ENCODE data around the gene DCBLD2.
A peak's percentile ranks its signal among the peaks of the same experiment; 100 is the strongest.

The DCBLD2 gene

GRCh38 chr3:98901392-98902350 lies at the start of gene DCBLD2:
Gene DCBLD2, minus strand, starts transcription at chr3:98901695. Its CDS starts 369 bp downstream, at chr3:98901326.
- DNase-seq (ENCODE audit: low read depth, low spot score), result peak; percentile 97
- no peaks in the 10 kb centered on the region; the same call in 1 of the 2 replicates for H3K4me1 ChIP-seq (ENCODE audit: control insufficient read depth, insufficient read depth, low read length)
- no peaks in the 10 kb centered on the region for H3K36me3 ChIP-seq (ENCODE audit: control insufficient read depth, insufficient read depth, low read length)
- peak within 1 kb of the TSS; percentile 68 for H3K4me3 ChIP-seq (ENCODE audit: low read length)
- H3K27ac ChIP-seq (ENCODE audit: low read length), result no peak within 1 kb of the TSS
- no peaks in the 10 kb centered on the region for H3K27me3 ChIP-seq (ENCODE audit: control insufficient read depth, insufficient read depth, low read length)
- WGBS (ENCODE audit: insufficient coverage, insufficient read length), result no CpG with 5 or more reads among the region's 86 CpGs
- H3K9me3 ChIP-seq (ENCODE audit: control insufficient read depth, insufficient read depth, low read length), result no peaks in the 10 kb centered on the region

- no peak for DNase-seq (ENCODE audit: low read depth, low spot score)
- no peaks in the 10 kb centered on the region for H3K4me1 ChIP-seq (ENCODE audit: control insufficient read depth, insufficient read depth, low read length)
- H3K27me3 ChIP-seq (ENCODE audit: control insufficient read depth, insufficient read depth, low read length), result no peaks in the 10 kb centered on the region
- H3K9me3 ChIP-seq (ENCODE audit: control insufficient read depth, insufficient read depth, low read length), result no peaks in the 10 kb centered on the region
- WGBS (ENCODE audit: insufficient coverage, insufficient read length), result no CpG with 5 or more reads among the region's 1 CpG
- H3K4me3 ChIP-seq (ENCODE audit: low read length), result no peak overlapping the region
- H3K36me3 ChIP-seq (ENCODE audit: control insufficient read depth, insufficient read depth, low read length), result no peaks in the 10 kb centered on the region
- H3K27ac ChIP-seq (ENCODE audit: low read length), result no peak overlapping the region
Measured at GRCh38 chr3:98945666-98946065, 44.2 kb upstream of the DCBLD2 start.

- H3K36me3 ChIP-seq (ENCODE audit: control insufficient read depth, insufficient read depth, low read length), result no peaks in the 10 kb centered on the region
- H3K27ac ChIP-seq (ENCODE audit: low read length), result no peak overlapping the region
- H3K4me3 ChIP-seq (ENCODE audit: low read length), result no peak overlapping the region
- WGBS (ENCODE audit: insufficient coverage, insufficient read length), result no CpG with 5 or more reads among the region's 1 CpG
- H3K27me3 ChIP-seq (ENCODE audit: control insufficient read depth, insufficient read depth, low read length), result no peaks in the 10 kb centered on the region
- H3K4me1 ChIP-seq (ENCODE audit: control insufficient read depth, insufficient read depth, low read length), result no peaks in the 10 kb centered on the region
- no peaks in the 10 kb centered on the region for H3K9me3 ChIP-seq (ENCODE audit: control insufficient read depth, insufficient read depth, low read length)
- no peak for DNase-seq (ENCODE audit: low read depth, low spot score)
Measured at GRCh38 chr3:98945101-98945524, 43.6 kb upstream of the DCBLD2 start.

GRCh38 chr3:98930413-98930812 lies 28.9 kb upstream of the DCBLD2 start:
- Histone ChIP-seq H3K4me3 (ENCODE audit: low read length) (no peak overlapping the region), H3K36me3 (ENCODE audit: control insufficient read depth, insufficient read depth, low read length) (no peaks in the 10 kb centered on the region), H3K9me3 (ENCODE audit: control insufficient read depth, insufficient read depth, low read length) (no peaks in the 10 kb centered on the region), H3K27ac (ENCODE audit: low read length) (no peak overlapping the region), H3K4me1 (ENCODE audit: control insufficient read depth, insufficient read depth, low read length) (no peaks in the 10 kb centered on the region), H3K27me3 (ENCODE audit: control insufficient read depth, insufficient read depth, low read length) (no peaks in the 10 kb centered on the region)
- no peak for DNase-seq (ENCODE audit: low read depth, low spot score)

- Histone ChIP-seq H3K4me3 (ENCODE audit: low read length) (no peak overlapping the region), H3K4me1 (ENCODE audit: control insufficient read depth, insufficient read depth, low read length) (no peaks in the 10 kb centered on the region), H3K27me3 (ENCODE audit: control insufficient read depth, insufficient read depth, low read length) (no peaks in the 10 kb centered on the region), H3K36me3 (ENCODE audit: control insufficient read depth, insufficient read depth, low read length) (no peaks in the 10 kb centered on the region), H3K9me3 (ENCODE audit: control insufficient read depth, insufficient read depth, low read length) (no peaks in the 10 kb centered on the region), H3K27ac (ENCODE audit: low read length) (no peak overlapping the region)
- WGBS (ENCODE audit: insufficient coverage, insufficient read length), result no CpG with 5 or more reads among the region's 2 CpGs
- no peak for DNase-seq (ENCODE audit: low read depth, low spot score)
Measured at GRCh38 chr3:98921957-98922356, 20.5 kb upstream of the DCBLD2 start.

- no CpG with 5 or more reads among the region's 2 CpGs for WGBS (ENCODE audit: insufficient coverage, insufficient read length)
- no peak for DNase-seq (ENCODE audit: low read depth, low spot score)
- Histone ChIP-seq H3K27ac (ENCODE audit: low read length) (no peak overlapping the region), H3K9me3 (ENCODE audit: control insufficient read depth, insufficient read depth, low read length) (no peaks in the 10 kb centered on the region), H3K27me3 (ENCODE audit: control insufficient read depth, insufficient read depth, low read length) (no peaks in the 10 kb centered on the region), H3K36me3 (ENCODE audit: control insufficient read depth, insufficient read depth, low read length) (no peaks in the 10 kb centered on the region), H3K4me3 (ENCODE audit: low read length) (no peak overlapping the region), H3K4me1 (ENCODE audit: control insufficient read depth, insufficient read depth, low read length) (no peaks in the 10 kb centered on the region)
Measured at GRCh38 chr3:98920166-98920565, 18.7 kb upstream of the DCBLD2 start.

GRCh38 chr3:98918586-98918985 lies 17.1 kb upstream of the DCBLD2 start:
- Histone ChIP-seq H3K4me3 (ENCODE audit: low read length) (no peak overlapping the region), H3K36me3 (ENCODE audit: control insufficient read depth, insufficient read depth, low read length) (no peaks in the 10 kb centered on the region), H3K4me1 (ENCODE audit: control insufficient read depth, insufficient read depth, low read length) (no peaks in the 10 kb centered on the region), H3K27me3 (ENCODE audit: control insufficient read depth, insufficient read depth, low read length) (no peaks in the 10 kb centered on the region), H3K27ac (ENCODE audit: low read length) (no peak overlapping the region), H3K9me3 (ENCODE audit: control insufficient read depth, insufficient read depth, low read length) (no peaks in the 10 kb centered on the region)
- no peak for DNase-seq (ENCODE audit: low read depth, low spot score)

- no peaks in the 10 kb centered on the region for H3K9me3 ChIP-seq (ENCODE audit: control insufficient read depth, insufficient read depth, low read length)
- no peaks in the 10 kb centered on the region for H3K27me3 ChIP-seq (ENCODE audit: control insufficient read depth, insufficient read depth, low read length)
- no peaks in the 10 kb centered on the region for H3K4me1 ChIP-seq (ENCODE audit: control insufficient read depth, insufficient read depth, low read length)
- no peak for DNase-seq (ENCODE audit: low read depth, low spot score)
- WGBS (ENCODE audit: insufficient coverage, insufficient read length), result no CpG with 5 or more reads among the region's 1 CpG
- H3K27ac ChIP-seq (ENCODE audit: low read length), result no peak overlapping the region
- no peak overlapping the region for H3K4me3 ChIP-seq (ENCODE audit: low read length)
- H3K36me3 ChIP-seq (ENCODE audit: control insufficient read depth, insufficient read depth, low read length), result no peaks in the 10 kb centered on the region
Measured at GRCh38 chr3:98917608-98918007, 16.1 kb upstream of the DCBLD2 start.

- H3K9me3 ChIP-seq (ENCODE audit: control insufficient read depth, insufficient read depth, low read length), result no peaks in the 10 kb centered on the region
- no peak for DNase-seq (ENCODE audit: low read depth, low spot score)
- no CpG with 5 or more reads among the region's 10 CpGs for WGBS (ENCODE audit: insufficient coverage, insufficient read length)
- no peaks in the 10 kb centered on the region for H3K27me3 ChIP-seq (ENCODE audit: control insufficient read depth, insufficient read depth, low read length)
- H3K4me3 ChIP-seq (ENCODE audit: low read length), result no peak overlapping the region
- no peak overlapping the region for H3K27ac ChIP-seq (ENCODE audit: low read length)
- H3K4me1 ChIP-seq (ENCODE audit: control insufficient read depth, insufficient read depth, low read length), result no peaks in the 10 kb centered on the region
- no peaks in the 10 kb centered on the region for H3K36me3 ChIP-seq (ENCODE audit: control insufficient read depth, insufficient read depth, low read length)
Measured at GRCh38 chr3:98914210-98915080, 12.9 kb upstream of the DCBLD2 start.

GRCh38 chr3:98912448-98912847 lies 11.0 kb upstream of the DCBLD2 start:
- DNase-seq (ENCODE audit: low read depth, low spot score), result no peak
- no peaks in the 10 kb centered on the region for H3K27me3 ChIP-seq (ENCODE audit: control insufficient read depth, insufficient read depth, low read length)
- no peak overlapping the region for H3K27ac ChIP-seq (ENCODE audit: low read length)
- no peak overlapping the region for H3K4me3 ChIP-seq (ENCODE audit: low read length)
- no peaks in the 10 kb centered on the region for H3K4me1 ChIP-seq (ENCODE audit: control insufficient read depth, insufficient read depth, low read length)
- H3K9me3 ChIP-seq (ENCODE audit: control insufficient read depth, insufficient read depth, low read length), result no peaks in the 10 kb centered on the region
- no peaks in the 10 kb centered on the region for H3K36me3 ChIP-seq (ENCODE audit: control insufficient read depth, insufficient read depth, low read length)
- no CpG with 5 or more reads among the region's 1 CpG for WGBS (ENCODE audit: insufficient coverage, insufficient read length)
